MM.1S (cell line): ENCODE measurements around the gene NFKBIA.

Experiments
- DNase-seq: peaks from one replicate; pipeline ENCODE4 v3.0.0-alpha.2; 2015
- H2AFZ ChIP-seq: fragments of 300-600 bp; sonication (generic); 2 replicates; pipeline ENCODE4 v1.6.0; 2016; ENCODE audit warnings: antibody characterized with exemption, low read length
- H3F3A ChIP-seq: fragments of 300-600 bp; sonication (generic); 2 replicates; pipeline ENCODE4 v1.6.1; 2016; ENCODE audit warnings: mild to moderate bottlenecking, antibody characterized with exemption, low read length, moderate library complexity, mixed read lengths; ENCODE audit not compliant: insufficient read depth
- H3K27ac ChIP-seq: fragments of 300-600 bp; sonication (generic); 2 replicates; pipeline ENCODE4 v1.5.1; 2016; ENCODE audit warnings: mild to moderate bottlenecking, low read length
- H3K27me3 ChIP-seq: fragments of 300-600 bp; sonication (generic); replicated peaks from 2 replicates; pipeline ENCODE4 v1.6.0; 2016; ENCODE audit warnings: low read length; ENCODE audit not compliant: insufficient read depth
- H3K36me3 ChIP-seq: fragments of 300-600 bp; sonication (generic); replicated peaks from 2 replicates; pipeline ENCODE4 v1.6.1; 2016; ENCODE audit warnings: mild to moderate bottlenecking, low read length, mixed read lengths; ENCODE audit not compliant: insufficient read depth
- H3K4me1 ChIP-seq: fragments of 300-600 bp; sonication (generic); 2 replicates; pipeline ENCODE4 v1.6.1; 2016; ENCODE audit warnings: low read length, mixed read lengths
- H3K4me2 ChIP-seq: fragments of 300-600 bp; sonication (generic); 2 replicates; pipeline ENCODE4 v1.6.0; 2016; ENCODE audit warnings: low read depth, low read length
- H3K4me3 ChIP-seq: fragments of 300-600 bp; sonication (generic); 2 replicates; pipeline ENCODE4 v1.5.1; 2016; ENCODE audit warnings: low read length, mixed read lengths
- H3K79me2 ChIP-seq: fragments of 300-600 bp; sonication (generic); 2 replicates; pipeline ENCODE4 v1.6.1; 2016; ENCODE audit warnings: mixed run types, low read length, mixed read lengths
- H3K9ac ChIP-seq: fragments of 300-600 bp; sonication (generic); 2 replicates; pipeline ENCODE4 v1.6.1; 2016; ENCODE audit warnings: low read length, mixed read lengths
- H3K9me2 ChIP-seq: fragments of 300-600 bp; sonication (generic); replicated peaks from 2 replicates; pipeline ENCODE4 v1.6.1; 2016; ENCODE audit warnings: mild to moderate bottlenecking, low read length, mixed read lengths; ENCODE audit not compliant: insufficient read depth
- H3K9me3 ChIP-seq: fragments of 300-600 bp; sonication (generic); replicated peaks from 2 replicates; pipeline ENCODE4 v1.6.1; 2016; ENCODE audit warnings: mild to moderate bottlenecking, low read length, mixed read lengths; ENCODE audit not compliant: insufficient read depth
- H4K20me1 ChIP-seq: fragments of 300-600 bp; sonication (generic); 2 replicates; pipeline ENCODE4 v1.6.1; 2016; ENCODE audit warnings: mild to moderate bottlenecking, low read length, moderate library complexity, mixed read lengths; ENCODE audit not compliant: insufficient read depth
- CTCF ChIP-seq: fragments of 300-600 bp; sonication (generic); IDR thresholded peaks from 2 replicates; pipeline ENCODE4 v1.5.1; 2016; ENCODE audit warnings: antibody characterized with exemption, low read length, mixed read lengths
- EZH2 ChIP-seq: fragments of 300-600 bp; sonication (generic); optimal IDR thresholded peaks from 2 replicates; pipeline ENCODE3; 2017; ENCODE audit warnings: low read depth, mild to moderate bottlenecking, antibody characterized with exemption, low read length, mixed read lengths
- EZH2phosphoT487 ChIP-seq: fragments of 300-600 bp; sonication (generic); IDR thresholded peaks from 2 replicates; pipeline ENCODE4 v1.6.1; 2018; ENCODE audit warnings: antibody characterized with exemption, low read length

Gene NFKBIA

GRCh38 chr14:35395283-35395682 lies 9.3 kb downstream of the NFKBIA start:
- no peaks in the 10 kb centered on the region for H4K20me1 ChIP-seq
- H2AFZ ChIP-seq = no peak overlapping the region
- no peak for DNase-seq
- H3K4me1 ChIP-seq = no peaks in the 10 kb centered on the region
- no peak overlapping the region for H3K27ac ChIP-seq
- H3K79me2 ChIP-seq = no peaks in the 10 kb centered on the region
- no peak overlapping the region for H3K4me3 ChIP-seq
- H3K9ac ChIP-seq = no peak overlapping the region
- H3K9me2 ChIP-seq = no peaks in the 10 kb centered on the region
- no peaks in the 10 kb centered on the region for H3F3A ChIP-seq
- no peaks in the 10 kb centered on the region for H3K27me3 ChIP-seq
- no peak for TF ChIP-seq EZH2phosphoT487
- no peaks in the 10 kb centered on the region for H3K36me3 ChIP-seq
- H3K4me2 ChIP-seq = no peak overlapping the region
- H3K9me3 ChIP-seq = no peaks in the 10 kb centered on the region

- Histone ChIP-seq H3K27me3 (no peaks in the 10 kb centered on the region), H3K4me1 (no peaks in the 10 kb centered on the region), H3K27ac (no peak overlapping the region), H3F3A (no peaks in the 10 kb centered on the region), H3K79me2 (no peaks in the 10 kb centered on the region), H4K20me1 (no peaks in the 10 kb centered on the region), H3K4me3 (no peak overlapping the region), H3K9me3 (no peaks in the 10 kb centered on the region), H3K4me2 (no peak overlapping the region), H2AFZ (no peak overlapping the region), H3K9ac (no peak overlapping the region), H3K9me2 (no peaks in the 10 kb centered on the region), H3K36me3 (no peaks in the 10 kb centered on the region)
- DNase-seq = no peak
- TF ChIP-seq CTCF (no peak), EZH2phosphoT487 (no peak), EZH2 (no peak)
Observed at GRCh38 chr14:35394326-35395013, 10.1 kb downstream of the NFKBIA start.

DNA sequence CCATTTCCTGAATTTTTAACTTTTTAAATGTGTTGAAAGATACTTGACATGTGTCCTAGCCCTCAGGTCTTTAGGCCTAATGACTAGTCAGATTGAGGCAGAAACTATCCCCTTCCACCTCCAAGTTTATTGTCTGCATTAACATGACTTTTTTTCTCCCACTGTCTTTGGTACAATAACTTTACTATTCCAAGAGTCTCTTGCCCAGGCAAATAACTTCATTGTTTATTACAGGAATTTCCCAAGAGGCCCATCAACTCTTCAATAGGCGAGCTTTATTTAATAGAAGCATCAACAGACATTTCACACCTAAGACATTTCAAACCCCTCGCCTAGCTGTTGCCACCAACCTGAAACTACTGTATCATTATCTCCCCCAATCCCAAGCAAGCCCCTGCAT lies 10.7 kb downstream of the NFKBIA start:
- no peak overlapping the region for H3K4me2 ChIP-seq
- no peaks in the 10 kb centered on the region for H3K27me3 ChIP-seq
- H3K79me2 ChIP-seq = no peaks in the 10 kb centered on the region
- TF ChIP-seq CTCF = no peak
- no peak for TF ChIP-seq EZH2
- no peak for TF ChIP-seq EZH2phosphoT487
- DNase-seq = no peak
- no peaks in the 10 kb centered on the region for H4K20me1 ChIP-seq
- H3K9ac ChIP-seq = no peak overlapping the region
- no peak overlapping the region for H2AFZ ChIP-seq
- H3K27ac ChIP-seq = no peak overlapping the region
- H3K9me3 ChIP-seq = no peaks in the 10 kb centered on the region
- no peaks in the 10 kb centered on the region for H3F3A ChIP-seq
- H3K4me3 ChIP-seq = no peak overlapping the region
- H3K4me1 ChIP-seq = no peaks in the 10 kb centered on the region
- no peaks in the 10 kb centered on the region for H3K36me3 ChIP-seq
- no peaks in the 10 kb centered on the region for H3K9me2 ChIP-seq

- Histone ChIP-seq H3F3A (no peaks in the 10 kb centered on the region), H3K4me3 (no peak overlapping the region), H3K79me2 (no peaks in the 10 kb centered on the region), H4K20me1 (no peaks in the 10 kb centered on the region), H3K9me3 (no peaks in the 10 kb centered on the region), H3K36me3 (no peaks in the 10 kb centered on the region), H3K27ac (no peak overlapping the region), H3K9me2 (no peaks in the 10 kb centered on the region), H3K27me3 (no peaks in the 10 kb centered on the region), H3K9ac (no peak overlapping the region), H3K4me1 (no peaks in the 10 kb centered on the region), H3K4me2 (no peak overlapping the region), H2AFZ (no peak overlapping the region)
- no peak for TF ChIP-seq EZH2phosphoT487
- DNase-seq = no peak
Observed at GRCh38 chr14:35392103-35392502, 12.4 kb downstream of the NFKBIA start.
